ENCODE measurements around the gene C5orf15. TPM values are rescaled to one million over a fixed set of nuclear protein-coding genes. Genes with fewer than 3 reads are reported as not detected.

C5orf15 gene
- polyA plus RNA-seq, 1 donor (not counting 4 experiments of a cell fraction or from before 2014, with no cell fraction given) = 86.9 TPM

GRCh38 chr5:133909603-133910002 is 58.8 kb downstream of the C5orf15 start:
- no peak overlapping the region for H3K27ac ChIP-seq (ENCODE audit: control insufficient read depth, insufficient read depth, low read length)
- no peaks in the 10 kb centered on the region for H4K20me1 ChIP-seq (ENCODE audit: control insufficient read depth, extremely low read depth, insufficient read depth, low read length)
- no peaks in the 10 kb centered on the region for H3K9me3 ChIP-seq (ENCODE audit: control insufficient read depth, low read depth, low read length)
- H3K9ac ChIP-seq (ENCODE audit: control insufficient read depth, extremely low read depth, insufficient read depth, low read length) = no peak overlapping the region
- H3K79me2 ChIP-seq (ENCODE audit: control insufficient read depth, insufficient read depth, low read length) = no peaks in the 10 kb centered on the region
- H3K9me1 ChIP-seq (ENCODE audit: control insufficient read depth, extremely low read depth, insufficient read depth, low read length) = no peaks in the 10 kb centered on the region
- dilution Hi-C loops (cut with MboI; ENCODE audit: extremely low pct_ligation_motif_present, low sequenced_read_pairs) = no loop called here
- no peak overlapping the region for H2AFZ ChIP-seq (ENCODE audit: control insufficient read depth, low read length)
- H3K36me3 ChIP-seq (ENCODE audit: control insufficient read depth in 2 of 2, extremely low read depth in 1 of 2, insufficient read depth in 2 of 2, low read length in 2 of 2) = no peaks in the 10 kb centered on the region
- no peaks in the 10 kb centered on the region for H3K27me3 ChIP-seq (ENCODE audit: control insufficient read depth, extremely low read depth, insufficient read depth, low read length)
- TF ChIP-seq CTCF (optimal IDR thresholded peaks at IDR 0.05 in 1 of 3, IDR thresholded peaks at IDR 0.05 in 1 of 3, conservative IDR thresholded peaks at IDR 0.05 in 1 of 3; ENCODE audit: extremely low read depth in 1 of 3, insufficient read depth in 2 of 3, low read length in 3 of 3) = no peak
- no peak for TF ChIP-seq EZH2 (IDR thresholded peaks at IDR 0.05; ENCODE audit: low read length)
- FAIRE-seq (no peak), DNase-seq (ENCODE audit: low read depth, low spot score) (no peak)
- H3K4me2 ChIP-seq (ENCODE audit: control insufficient read depth, extremely low read depth, insufficient read depth, low read depth, low read length) = no peak overlapping the region
- no peak overlapping the region for H3K4me3 ChIP-seq (ENCODE audit: control insufficient read depth in 2 of 3, extremely low read depth in 1 of 3, insufficient read depth in 2 of 3, low read depth in 1 of 3, low read length in 3 of 3)
- no peaks in the 10 kb centered on the region for H3K4me1 ChIP-seq (ENCODE audit: control insufficient read depth, extremely low read depth, insufficient read depth, low read length)

GRCh38 chr5:133907075-133907474 is 61.4 kb downstream of the C5orf15 start:
- TF ChIP-seq EZH2 (IDR thresholded peaks at IDR 0.05; ENCODE audit: low read length) (no peak), CTCF (optimal IDR thresholded peaks at IDR 0.05 in 1 of 3, IDR thresholded peaks at IDR 0.05 in 1 of 3, conservative IDR thresholded peaks at IDR 0.05 in 1 of 3; ENCODE audit: extremely low read depth in 1 of 3, insufficient read depth in 2 of 3, low read length in 3 of 3) (no peak)
- Histone ChIP-seq H3K4me3 (ENCODE audit: control insufficient read depth in 2 of 3, extremely low read depth in 1 of 3, insufficient read depth in 2 of 3, low read depth in 1 of 3, low read length in 3 of 3) (no peak overlapping the region), H3K9me1 (ENCODE audit: control insufficient read depth, extremely low read depth, insufficient read depth, low read length) (no peaks in the 10 kb centered on the region), H4K20me1 (ENCODE audit: control insufficient read depth, extremely low read depth, insufficient read depth, low read length) (no peaks in the 10 kb centered on the region), H2AFZ (ENCODE audit: control insufficient read depth, low read length) (no peak overlapping the region), H3K9me3 (ENCODE audit: control insufficient read depth, low read depth, low read length) (no peaks in the 10 kb centered on the region), H3K4me2 (ENCODE audit: control insufficient read depth, extremely low read depth, insufficient read depth, low read depth, low read length) (no peak overlapping the region), H3K79me2 (ENCODE audit: control insufficient read depth, insufficient read depth, low read length) (no peaks in the 10 kb centered on the region), H3K9ac (ENCODE audit: control insufficient read depth, extremely low read depth, insufficient read depth, low read length) (no peak overlapping the region), H3K36me3 (ENCODE audit: control insufficient read depth in 2 of 2, extremely low read depth in 1 of 2, insufficient read depth in 2 of 2, low read length in 2 of 2) (no peaks in the 10 kb centered on the region), H3K27me3 (ENCODE audit: control insufficient read depth, extremely low read depth, insufficient read depth, low read length) (peaks cover 5% of the 10 kb centered on the region), H3K4me1 (ENCODE audit: control insufficient read depth, extremely low read depth, insufficient read depth, low read length) (no peaks in the 10 kb centered on the region), H3K27ac (ENCODE audit: control insufficient read depth, insufficient read depth, low read length) (no peak overlapping the region)
- dilution Hi-C loops (cut with MboI; ENCODE audit: extremely low pct_ligation_motif_present, low sequenced_read_pairs) = no loop called here
- FAIRE-seq (no peak), DNase-seq (ENCODE audit: low read depth, low spot score) (no peak)
